ENCODE measurements around the gene FYCO1.
A peak's percentile ranks its signal among the peaks of the same experiment; 100 is the strongest.

The FYCO1 gene

DNA sequence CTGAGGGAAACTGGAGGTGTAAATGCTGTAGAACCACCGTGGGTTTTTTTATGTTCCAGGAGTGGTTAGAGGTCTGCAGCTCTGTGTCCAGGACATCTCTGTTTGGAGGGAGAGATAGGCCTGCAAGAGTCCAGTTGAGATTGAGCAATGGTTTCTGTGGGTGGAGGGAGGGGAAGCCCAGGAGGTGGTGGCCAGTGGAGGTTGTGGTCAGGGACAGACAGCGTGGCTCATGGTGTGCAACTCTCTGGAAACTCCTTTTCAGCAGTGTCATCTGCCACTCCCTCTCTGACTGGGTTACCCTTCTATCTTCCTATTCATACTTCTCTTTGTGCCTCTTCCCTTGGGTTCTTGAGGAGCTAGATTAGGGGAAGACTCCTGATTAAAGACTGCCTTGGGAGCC, 22.1 kb upstream of the FYCO1 start:
- Histone ChIP-seq H3K27me3 (ENCODE audit: control insufficient read depth in 1 of 2, insufficient read depth in 1 of 2, low read length in 2 of 2) (peaks cover 0 to 34% of the 10 kb centered on the region in 2 experiments), H3K4me3 (ENCODE audit: insufficient read depth in 1 of 2, low read depth in 1 of 2, low read length in 2 of 2) (no peak overlapping the region), H3K14ac (ENCODE audit: low read length in 2 of 2) (no peak overlapping the region), H3K79me1 (replicated peaks; ENCODE audit: low read length, poor library complexity, severe bottlenecking) (no peaks in the 10 kb centered on the region), H2AFZ (ENCODE audit: low read depth, low read length) (no peak overlapping the region), H2BK120ac (ENCODE audit: low read depth, low read length) (no peak overlapping the region), H3K36me3 (ENCODE audit: control insufficient read depth in 1 of 2, insufficient read depth in 2 of 2, low read depth in 1 of 2, low read length in 2 of 2) (no peaks in the 10 kb centered on the region), H4K91ac (ENCODE audit: low read length) (no peak overlapping the region), H3K27ac (ENCODE audit: low read length, poor library complexity, severe bottlenecking) (no peak overlapping the region), H3K4me1 (ENCODE audit: control insufficient read depth, insufficient read depth, low read depth, low read length) (no peaks in the 10 kb centered on the region), H3K18ac (ENCODE audit: low read depth in 1 of 2, low read length in 2 of 2) (no peak overlapping the region), H3K9me3 (ENCODE audit: control insufficient read depth, low read length) (no peaks in the 10 kb centered on the region), H2BK15ac (ENCODE audit: low read depth, poor library complexity, severe bottlenecking) (no peak overlapping the region), H3K4me2 (ENCODE audit: low read length, poor library complexity, severe bottlenecking) (no peak overlapping the region), H3K4ac (ENCODE audit: low read depth in 1 of 2, low read length in 2 of 2) (no peak overlapping the region), H4K8ac (ENCODE audit: low read length) (no peak overlapping the region), H2BK12ac (ENCODE audit: low read length in 2 of 2) (no peak overlapping the region), H2AK5ac (ENCODE audit: low read length, severe bottlenecking) (no peak overlapping the region), H3K9ac (ENCODE audit: low read length) (no peak overlapping the region), H3K23ac (ENCODE audit: low read length in 2 of 2) (no peak overlapping the region), H2BK5ac (ENCODE audit: low read depth, low read length, poor library complexity, severe bottlenecking) (no peak overlapping the region)
- 77% methylated on average over 1 of the region's 2 CpGs for WGBS
- peak; percentile 60 for DNase-seq

DNA sequence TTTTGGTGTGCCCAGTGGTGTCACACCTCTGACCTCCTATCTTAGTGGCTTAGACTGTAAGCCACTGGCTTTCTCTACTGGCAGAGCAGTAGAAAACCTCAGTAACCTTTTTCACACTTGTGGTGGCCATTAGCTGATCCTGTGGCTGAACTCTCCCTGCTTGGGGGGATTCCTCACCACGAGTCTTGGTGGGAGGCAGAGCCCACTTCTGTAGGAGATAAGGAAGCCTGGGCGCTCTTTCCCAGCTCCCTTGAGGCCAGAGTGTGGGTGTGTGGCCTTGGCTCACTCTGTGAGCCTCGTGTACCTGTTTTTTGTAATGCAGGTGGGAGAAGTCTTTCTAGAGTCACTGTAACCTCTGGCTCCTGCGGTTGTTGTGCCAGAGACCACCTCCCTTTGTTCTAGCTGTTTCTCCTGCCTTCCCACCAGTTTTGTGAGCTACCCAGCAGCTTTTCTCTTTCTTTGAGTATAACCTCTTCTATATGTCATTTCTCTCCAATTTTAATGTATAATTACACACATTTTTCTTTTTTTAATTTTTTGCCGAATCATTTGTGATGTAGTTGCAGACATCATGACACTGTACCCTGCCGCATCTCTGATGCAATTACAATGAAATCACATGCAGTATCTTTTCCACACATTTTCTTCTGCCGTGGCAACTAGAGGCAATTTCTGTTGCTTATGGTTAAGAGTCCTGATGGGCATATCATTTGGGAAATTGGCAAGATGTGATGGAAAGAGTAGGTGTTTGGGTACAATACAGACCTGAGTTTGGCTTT, 17.9 kb upstream of the FYCO1 start:
- no peak overlapping the region for H2BK5ac ChIP-seq (ENCODE audit: low read depth, low read length, poor library complexity, severe bottlenecking)
- H3K4me2 ChIP-seq (ENCODE audit: low read length, poor library complexity, severe bottlenecking), result no peak overlapping the region
- no peak overlapping the region for H2BK120ac ChIP-seq (ENCODE audit: low read depth, low read length)
- no peak for DNase-seq
- H3K4ac ChIP-seq (ENCODE audit: low read depth in 1 of 2, low read length in 2 of 2), result no peak overlapping the region
- H4K8ac ChIP-seq (ENCODE audit: low read length), result no peak overlapping the region
- H2BK15ac ChIP-seq (ENCODE audit: low read depth, poor library complexity, severe bottlenecking), result no peak overlapping the region
- no peak overlapping the region for H3K4me3 ChIP-seq (ENCODE audit: insufficient read depth in 1 of 2, low read depth in 1 of 2, low read length in 2 of 2)
- H2BK12ac ChIP-seq (ENCODE audit: low read length in 2 of 2), result no peak overlapping the region
- H3K9me3 ChIP-seq (ENCODE audit: control insufficient read depth, low read length), result no peaks in the 10 kb centered on the region
- no peak overlapping the region for H3K18ac ChIP-seq (ENCODE audit: low read depth in 1 of 2, low read length in 2 of 2)
- H3K27ac ChIP-seq (ENCODE audit: low read length, poor library complexity, severe bottlenecking), result no peak overlapping the region
- H2AK5ac ChIP-seq (ENCODE audit: low read length, severe bottlenecking), result no peak overlapping the region
- WGBS, result 77% methylated on average over 7 of the region's 7 CpGs
- H4K91ac ChIP-seq (ENCODE audit: low read length), result no peak overlapping the region
- no peak overlapping the region for H3K23ac ChIP-seq (ENCODE audit: low read length in 2 of 2)
- no peaks in the 10 kb centered on the region for H3K36me3 ChIP-seq (ENCODE audit: control insufficient read depth in 1 of 2, insufficient read depth in 2 of 2, low read depth in 1 of 2, low read length in 2 of 2)
- H3K79me1 ChIP-seq (replicated peaks; ENCODE audit: low read length, poor library complexity, severe bottlenecking), result no peaks in the 10 kb centered on the region
- no peak overlapping the region for H3K9ac ChIP-seq (ENCODE audit: low read length)
- H3K27me3 ChIP-seq (ENCODE audit: control insufficient read depth in 1 of 2, insufficient read depth in 1 of 2, low read length in 2 of 2), result peaks cover 0 to 36% of the 10 kb centered on the region in 2 experiments
- no peak overlapping the region for H2AFZ ChIP-seq (ENCODE audit: low read depth, low read length)
- H3K4me1 ChIP-seq (ENCODE audit: control insufficient read depth, insufficient read depth, low read depth, low read length), result no peaks in the 10 kb centered on the region
- H3K14ac ChIP-seq (ENCODE audit: low read length in 2 of 2), result no peak overlapping the region

DNA sequence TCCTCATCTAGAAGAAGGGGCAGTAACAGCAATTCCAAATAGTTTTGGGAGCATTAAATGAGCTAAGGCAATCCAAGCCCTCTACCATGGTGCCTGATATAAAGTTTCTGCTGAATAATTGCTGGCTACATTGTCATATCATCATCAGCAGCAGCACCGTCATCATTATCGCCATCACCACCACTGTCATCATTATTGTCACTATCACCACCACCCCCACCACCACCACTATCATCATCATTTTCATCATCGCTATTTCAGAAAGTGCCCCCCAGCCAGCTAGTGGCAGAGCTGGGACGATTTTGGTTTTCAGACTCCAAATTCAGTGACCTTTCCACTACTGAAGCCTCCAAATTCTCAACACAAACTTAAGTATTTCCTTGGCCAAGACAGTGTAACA, 16.6 kb upstream of the FYCO1 start:
- H3K9me3 ChIP-seq (ENCODE audit: control insufficient read depth, low read length), result no peaks in the 10 kb centered on the region

DNA sequence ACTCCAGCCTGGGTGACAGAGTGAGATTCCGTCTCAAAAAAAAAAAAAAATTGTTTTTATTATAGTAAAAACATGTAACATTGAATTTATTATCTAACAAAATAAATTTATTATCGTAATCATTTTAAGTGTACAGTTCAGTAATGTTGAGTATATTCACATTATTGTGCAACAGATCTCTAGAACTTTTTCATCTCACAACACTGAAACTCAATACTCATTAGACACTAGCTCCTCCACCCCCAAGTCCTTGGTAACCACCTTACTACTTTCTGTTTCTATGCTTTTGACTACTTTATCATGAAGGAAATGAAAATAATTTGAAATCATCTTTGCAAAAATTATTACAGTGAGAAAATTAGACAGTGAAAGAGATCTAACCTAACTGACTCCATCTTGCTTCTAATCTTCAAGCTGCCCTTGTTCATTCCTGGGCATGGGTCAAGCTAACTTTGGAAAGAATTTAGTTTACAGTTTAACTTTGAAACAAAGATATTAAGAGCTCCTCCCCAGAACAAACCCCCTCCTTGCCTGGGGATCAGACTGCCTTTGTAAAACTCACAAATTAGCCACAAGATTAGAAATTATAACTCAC, 15.0 kb upstream of the FYCO1 start:
- Histone ChIP-seq H3K23ac (ENCODE audit: low read length in 2 of 2) (no peak overlapping the region), H2AFZ (ENCODE audit: low read depth, low read length) (no peak overlapping the region), H3K36me3 (ENCODE audit: control insufficient read depth in 1 of 2, insufficient read depth in 2 of 2, low read depth in 1 of 2, low read length in 2 of 2) (no peaks in the 10 kb centered on the region), H3K14ac (ENCODE audit: low read length in 2 of 2) (no peak overlapping the region), H2BK15ac (ENCODE audit: low read depth, poor library complexity, severe bottlenecking) (no peak overlapping the region), H3K27ac (ENCODE audit: low read length, poor library complexity, severe bottlenecking) (no peak overlapping the region), H2BK12ac (ENCODE audit: low read length in 2 of 2) (no peak overlapping the region), H3K9ac (ENCODE audit: low read length) (no peak overlapping the region), H2AK5ac (ENCODE audit: low read length, severe bottlenecking) (no peak overlapping the region), H3K9me3 (ENCODE audit: control insufficient read depth, low read length) (no peaks in the 10 kb centered on the region), H3K27me3 (ENCODE audit: control insufficient read depth in 1 of 2, insufficient read depth in 1 of 2, low read length in 2 of 2) (peaks cover 0 to 14% of the 10 kb centered on the region in 2 experiments), H3K4me2 (ENCODE audit: low read length, poor library complexity, severe bottlenecking) (no peak overlapping the region), H3K4me1 (ENCODE audit: control insufficient read depth, insufficient read depth, low read depth, low read length) (no peaks in the 10 kb centered on the region), H3K79me1 (replicated peaks; ENCODE audit: low read length, poor library complexity, severe bottlenecking) (no peaks in the 10 kb centered on the region), H4K91ac (ENCODE audit: low read length) (no peak overlapping the region), H3K4ac (ENCODE audit: low read depth in 1 of 2, low read length in 2 of 2) (no peak overlapping the region), H4K8ac (ENCODE audit: low read length) (no peak overlapping the region), H3K4me3 (ENCODE audit: insufficient read depth in 1 of 2, low read depth in 1 of 2, low read length in 2 of 2) (no peak overlapping the region), H2BK5ac (ENCODE audit: low read depth, low read length, poor library complexity, severe bottlenecking) (no peak overlapping the region), H2BK120ac (ENCODE audit: low read depth, low read length) (no peak overlapping the region), H3K18ac (ENCODE audit: low read depth in 1 of 2, low read length in 2 of 2) (no peak overlapping the region)
- DNase-seq, result no peak
- 100% methylated on average over 1 of the region's 2 CpGs for WGBS

More for the DNA sequence above, 16.6 kb upstream of the FYCO1 start:
- Histone ChIP-seq H2AFZ (ENCODE audit: low read depth, low read length) (no peak overlapping the region), H3K36me3 (ENCODE audit: control insufficient read depth in 1 of 2, insufficient read depth in 2 of 2, low read depth in 1 of 2, low read length in 2 of 2) (no peaks in the 10 kb centered on the region), H3K4ac (ENCODE audit: low read depth in 1 of 2, low read length in 2 of 2) (no peak overlapping the region), H2BK12ac (ENCODE audit: low read length in 2 of 2) (no peak overlapping the region), H3K4me1 (ENCODE audit: control insufficient read depth, insufficient read depth, low read depth, low read length) (no peaks in the 10 kb centered on the region), H4K91ac (ENCODE audit: low read length) (no peak overlapping the region), H3K79me1 (replicated peaks; ENCODE audit: low read length, poor library complexity, severe bottlenecking) (no peaks in the 10 kb centered on the region), H2BK5ac (ENCODE audit: low read depth, low read length, poor library complexity, severe bottlenecking) (no peak overlapping the region), H4K8ac (ENCODE audit: low read length) (no peak overlapping the region), H3K27ac (ENCODE audit: low read length, poor library complexity, severe bottlenecking) (no peak overlapping the region), H3K23ac (ENCODE audit: low read length in 2 of 2) (no peak overlapping the region), H3K18ac (ENCODE audit: low read depth in 1 of 2, low read length in 2 of 2) (no peak overlapping the region), H3K14ac (ENCODE audit: low read length in 2 of 2) (no peak overlapping the region), H3K9ac (ENCODE audit: low read length) (no peak overlapping the region), H3K4me3 (ENCODE audit: insufficient read depth in 1 of 2, low read depth in 1 of 2, low read length in 2 of 2) (no peak overlapping the region), H2AK5ac (ENCODE audit: low read length, severe bottlenecking) (no peak overlapping the region), H2BK120ac (ENCODE audit: low read depth, low read length) (no peak overlapping the region), H3K4me2 (ENCODE audit: low read length, poor library complexity, severe bottlenecking) (no peak overlapping the region), H3K27me3 (ENCODE audit: control insufficient read depth in 1 of 2, insufficient read depth in 1 of 2, low read length in 2 of 2) (peaks cover 0 to 24% of the 10 kb centered on the region in 2 experiments), H2BK15ac (ENCODE audit: low read depth, poor library complexity, severe bottlenecking) (no peak overlapping the region)
- WGBS, result 90% methylated on average over 4 of the region's 4 CpGs
- DNase-seq, result no peak

Data from mesenchymal stem cell (in vitro differentiated cells and primary cell).